Activated CD4-positive, alpha-beta T cell treated with anti-CD3 and anti-CD28 coated beads for 48 hours (primary cell): ENCODE measurements around the gene GPR18.

Experiments
- DNase-seq: peaks from one replicate; pipeline ENCODE4 v3.0.0-alpha.2; 2020

The GPR18 gene, protein sequence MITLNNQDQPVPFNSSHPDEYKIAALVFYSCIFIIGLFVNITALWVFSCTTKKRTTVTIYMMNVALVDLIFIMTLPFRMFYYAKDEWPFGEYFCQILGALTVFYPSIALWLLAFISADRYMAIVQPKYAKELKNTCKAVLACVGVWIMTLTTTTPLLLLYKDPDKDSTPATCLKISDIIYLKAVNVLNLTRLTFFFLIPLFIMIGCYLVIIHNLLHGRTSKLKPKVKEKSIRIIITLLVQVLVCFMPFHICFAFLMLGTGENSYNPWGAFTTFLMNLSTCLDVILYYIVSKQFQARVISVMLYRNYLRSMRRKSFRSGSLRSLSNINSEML

DNA sequence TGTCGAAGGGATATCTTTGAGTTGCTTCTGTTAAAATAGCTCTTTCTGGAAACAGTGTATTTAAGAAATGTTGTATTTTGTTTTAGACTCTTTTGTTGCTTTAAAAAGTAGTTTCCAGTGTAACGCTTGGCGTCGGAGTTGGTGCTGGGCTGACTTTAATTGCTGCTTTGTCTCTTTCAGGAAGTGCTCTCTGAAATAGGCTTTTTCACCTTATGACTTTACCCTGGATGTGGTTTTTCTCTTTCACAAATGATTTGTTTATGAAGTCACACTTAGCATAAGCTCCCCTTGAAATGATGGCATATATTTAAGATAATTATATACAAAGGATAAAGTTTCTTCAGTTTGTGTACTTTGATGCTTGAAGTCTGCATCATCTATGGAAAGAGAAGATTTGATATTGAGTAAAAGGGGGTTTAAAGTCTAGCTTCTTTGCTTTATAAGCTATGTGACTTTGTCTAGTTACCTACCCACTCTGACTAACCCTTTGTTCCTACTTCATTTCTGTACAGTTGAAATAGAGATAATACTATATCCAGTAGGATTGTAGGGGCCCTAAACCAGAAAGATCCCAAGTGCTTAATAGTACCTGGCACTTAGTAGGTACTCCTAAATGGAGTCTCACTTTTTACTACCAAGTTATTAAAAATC lies at the start of gene GPR18:
Gene GPR18, minus strand, starts transcription at position 170 of the 651 bp plus-strand sequence. CDS start 2,507 bp downstream, outside the sequence.
- DNase-seq: peak; percentile 30

DNA sequence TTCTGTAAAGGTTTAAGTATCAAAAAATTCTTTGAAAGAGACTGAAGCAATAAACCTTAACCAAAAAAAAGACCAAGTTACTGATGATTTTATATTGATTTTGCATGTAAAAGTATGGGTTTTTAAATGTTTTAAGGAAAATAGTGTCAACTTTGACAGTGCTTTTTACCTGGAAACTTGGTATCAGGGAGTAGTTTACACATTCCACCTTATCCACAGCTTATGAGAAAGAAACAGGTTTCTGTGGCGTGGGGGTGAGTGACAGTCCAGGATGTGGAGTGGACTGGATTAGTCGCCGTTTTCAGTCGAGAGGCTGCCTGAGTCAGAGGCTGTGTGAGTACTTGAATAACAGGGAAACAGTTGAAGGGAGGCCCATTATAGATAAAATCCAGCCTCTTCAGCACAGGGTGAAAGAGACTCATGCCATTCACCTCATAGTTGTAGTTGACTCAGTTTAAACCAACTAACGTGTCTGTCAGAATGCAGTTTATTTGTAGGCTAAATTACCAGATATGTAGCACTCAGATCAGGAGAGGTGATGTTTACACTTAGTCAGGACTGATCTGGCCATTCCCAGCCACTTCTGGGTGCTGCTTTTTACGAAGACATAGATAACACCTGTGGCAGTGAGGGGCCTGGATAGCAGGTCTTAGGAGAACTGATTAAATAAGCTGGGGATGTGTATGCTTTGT lies 49.6 kb upstream of the GPR18 start:
- peak; percentile 89 for DNase-seq

DNA sequence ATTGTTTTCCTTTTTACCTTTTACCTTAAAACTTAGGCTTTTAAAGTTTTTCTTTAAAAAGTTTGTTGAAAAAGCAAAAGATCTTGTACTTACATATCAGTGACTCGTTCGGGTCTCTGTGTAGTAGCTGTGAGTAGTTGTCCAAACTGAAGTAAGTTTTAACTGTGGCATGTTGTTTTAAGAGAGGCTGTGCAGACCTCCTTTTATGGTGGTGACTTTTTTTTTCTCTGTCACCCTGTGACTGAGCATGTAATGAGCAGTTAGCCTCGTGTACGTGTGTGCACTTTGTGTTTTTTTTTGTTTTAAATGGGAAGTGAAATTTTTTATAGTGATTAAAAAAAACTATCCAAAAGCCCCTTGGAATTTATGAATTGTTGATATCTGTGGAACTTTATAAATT lies 49.1 kb upstream of the GPR18 start, which contains the start of gene GPR183:
Gene GPR183, minus strand, starts transcription at position 153 of the 400 bp plus-strand sequence. CDS start 11,254 bp downstream, outside the sequence.
- DNase-seq: no peak

DNA sequence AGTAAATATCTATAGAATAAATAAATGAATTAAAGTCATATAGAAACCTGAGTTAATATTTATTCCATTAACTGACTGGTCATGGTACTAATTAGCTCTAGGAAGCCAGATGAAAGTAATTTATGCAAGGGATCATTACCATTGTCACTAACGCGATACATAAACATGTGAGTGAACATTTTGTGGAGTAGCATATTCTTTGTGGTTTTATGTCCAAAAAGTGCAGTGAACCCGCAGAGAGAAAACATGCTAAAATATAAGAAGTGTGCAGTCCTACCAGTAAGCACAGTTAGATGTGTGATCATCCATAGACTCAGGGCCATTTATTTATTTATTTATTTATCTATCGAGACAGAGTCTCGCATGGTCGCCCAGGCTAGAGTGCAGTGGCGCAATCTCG lies 47.4 kb upstream of the GPR18 start:
- DNase-seq: no peak

DNA sequence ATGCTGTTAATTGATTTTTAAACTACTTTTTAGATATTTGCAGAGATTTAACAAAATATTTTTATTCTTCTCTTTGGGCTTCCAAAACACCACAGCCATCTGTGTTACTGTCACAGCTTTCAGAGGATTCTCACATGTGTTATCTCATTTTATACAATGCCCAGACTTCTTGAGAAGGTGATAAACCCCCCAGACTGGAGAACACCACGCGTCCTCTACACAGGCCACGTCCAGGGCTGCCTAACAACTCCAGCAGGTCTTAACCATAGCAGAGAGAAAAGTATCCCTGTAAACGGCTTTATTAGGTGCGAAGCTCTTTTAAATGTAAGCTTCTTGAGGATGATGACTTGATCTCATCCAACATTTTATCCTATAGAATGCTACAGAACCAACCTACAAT lies 47.0 kb upstream of the GPR18 start:
- DNase-seq: no peak

DNA sequence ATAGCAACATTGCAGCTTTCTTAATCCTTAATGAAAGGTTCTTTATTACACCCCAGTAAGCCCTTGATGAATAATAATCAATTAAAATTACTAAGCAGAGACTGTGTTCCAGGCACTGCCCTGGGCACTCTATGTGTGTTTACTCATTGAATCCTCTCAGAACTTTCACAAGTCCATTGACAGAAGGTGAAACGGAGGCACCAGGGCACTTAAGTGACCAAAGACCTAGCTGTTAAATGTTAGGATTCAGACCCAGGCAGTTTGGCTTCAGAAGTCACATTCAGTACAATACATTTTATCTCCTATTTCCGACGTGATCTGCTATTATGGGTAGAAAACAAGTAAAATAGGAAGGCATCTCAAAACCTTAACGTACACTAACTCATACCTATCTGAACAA lies 46.4 kb upstream of the GPR18 start:
- DNase-seq: no peak

DNA sequence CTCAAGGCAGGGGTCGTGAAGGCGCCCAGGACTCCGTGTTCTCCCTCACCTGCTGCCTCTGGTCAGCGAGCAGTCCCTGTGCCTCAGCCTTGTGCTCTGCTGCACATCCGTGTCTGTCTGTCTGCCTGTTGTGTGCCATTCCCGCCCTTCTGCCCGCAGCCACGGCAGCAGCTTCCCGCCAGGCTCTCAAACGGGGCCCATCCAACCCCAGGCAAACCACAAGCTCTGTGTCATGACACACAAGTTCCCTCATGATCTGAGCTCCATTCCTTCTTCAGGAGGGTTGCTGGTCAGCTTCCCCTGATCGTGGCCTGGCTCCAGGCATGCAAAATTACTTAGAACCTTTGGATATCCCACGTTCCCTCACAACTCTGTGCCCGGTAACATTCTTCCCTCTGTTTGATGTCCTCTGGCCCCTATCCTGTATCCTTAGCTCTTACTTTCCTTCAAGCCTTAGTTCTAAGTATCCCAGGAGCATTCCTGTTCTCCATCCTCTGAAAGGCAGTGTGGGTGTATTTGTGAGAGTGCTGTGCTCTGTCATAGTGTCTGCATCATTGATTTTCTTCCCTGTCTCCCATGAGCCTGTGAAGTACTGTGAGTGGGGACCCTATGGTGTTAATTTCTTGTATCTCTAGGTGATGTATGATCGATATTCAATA lies 45.8 kb upstream of the GPR18 start:
- DNase-seq: peak; percentile 80

DNA sequence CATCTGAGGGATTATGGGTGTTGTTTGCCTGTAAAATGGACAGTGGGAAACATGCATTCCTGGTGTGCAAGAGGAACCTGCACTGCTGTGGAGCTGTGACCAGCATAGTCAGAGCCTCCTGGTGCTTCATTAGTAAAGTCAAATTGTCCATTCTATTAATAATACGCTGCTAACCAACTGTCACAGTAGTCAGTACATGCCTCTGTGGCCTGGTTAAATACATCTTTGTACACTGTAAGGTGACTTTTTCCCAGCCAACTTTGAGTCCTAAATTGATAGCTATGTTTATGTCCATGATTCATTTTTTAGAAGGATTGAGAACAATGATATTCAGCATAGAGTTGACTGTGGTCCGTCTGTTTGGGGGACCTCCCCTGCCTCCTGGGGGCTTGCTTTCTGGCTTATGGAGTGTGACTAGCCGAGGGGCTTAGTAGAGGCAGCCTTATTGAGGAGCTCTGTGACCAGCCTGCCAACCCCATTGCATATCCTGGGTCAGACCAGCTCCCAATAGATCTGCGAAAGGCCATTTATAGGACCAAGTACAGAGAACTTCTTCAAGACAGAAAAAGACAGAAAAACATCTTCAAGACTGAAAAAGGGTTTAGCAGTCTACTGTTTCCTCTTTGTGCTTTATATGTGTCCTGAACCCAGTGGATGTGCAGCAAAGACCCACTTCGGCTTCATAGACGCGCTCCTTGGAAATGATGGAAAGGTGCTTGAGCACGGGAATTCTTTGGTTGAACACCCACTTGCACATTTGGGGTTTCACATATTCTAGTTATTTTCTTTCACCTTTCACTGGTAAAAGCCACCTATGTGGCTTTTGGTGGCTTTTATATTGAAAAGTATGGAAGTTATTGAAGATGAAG lies 44.7 kb upstream of the GPR18 start:
- DNase-seq: no peak

DNA sequence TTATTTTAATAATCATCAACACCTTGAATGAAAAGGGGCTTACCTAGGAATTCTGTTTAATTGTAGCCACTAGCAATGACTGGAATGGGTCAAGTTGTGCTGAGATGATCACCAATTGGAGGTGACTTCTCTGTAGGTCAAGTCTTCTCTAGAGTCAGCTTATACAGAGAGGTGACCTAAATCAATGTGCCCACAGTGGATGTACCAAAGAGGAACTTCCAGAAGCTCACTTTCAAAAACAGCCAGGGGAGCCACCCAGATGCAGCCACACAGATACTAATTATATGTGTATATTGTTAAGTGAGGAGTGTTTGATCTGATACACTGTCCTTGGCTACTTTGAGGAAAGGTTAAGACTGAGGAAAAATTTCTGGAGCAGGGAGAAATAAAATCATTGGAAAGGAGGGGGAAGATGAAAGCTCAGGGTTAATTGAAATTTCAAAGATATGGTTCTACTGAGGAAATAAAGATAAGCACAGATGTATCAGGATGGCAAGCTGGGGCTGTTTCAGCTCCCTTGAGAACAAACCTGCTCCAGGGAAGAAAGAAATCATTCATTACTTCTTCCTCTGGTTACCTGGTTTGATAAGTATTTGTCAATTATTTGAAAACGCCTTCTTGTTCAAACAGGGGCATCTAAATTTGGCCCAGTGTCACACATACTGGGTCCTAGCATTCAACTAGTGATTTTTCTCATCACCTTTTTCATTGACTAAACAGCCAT lies 43.9 kb upstream of the GPR18 start:
- no peak for DNase-seq

DNA sequence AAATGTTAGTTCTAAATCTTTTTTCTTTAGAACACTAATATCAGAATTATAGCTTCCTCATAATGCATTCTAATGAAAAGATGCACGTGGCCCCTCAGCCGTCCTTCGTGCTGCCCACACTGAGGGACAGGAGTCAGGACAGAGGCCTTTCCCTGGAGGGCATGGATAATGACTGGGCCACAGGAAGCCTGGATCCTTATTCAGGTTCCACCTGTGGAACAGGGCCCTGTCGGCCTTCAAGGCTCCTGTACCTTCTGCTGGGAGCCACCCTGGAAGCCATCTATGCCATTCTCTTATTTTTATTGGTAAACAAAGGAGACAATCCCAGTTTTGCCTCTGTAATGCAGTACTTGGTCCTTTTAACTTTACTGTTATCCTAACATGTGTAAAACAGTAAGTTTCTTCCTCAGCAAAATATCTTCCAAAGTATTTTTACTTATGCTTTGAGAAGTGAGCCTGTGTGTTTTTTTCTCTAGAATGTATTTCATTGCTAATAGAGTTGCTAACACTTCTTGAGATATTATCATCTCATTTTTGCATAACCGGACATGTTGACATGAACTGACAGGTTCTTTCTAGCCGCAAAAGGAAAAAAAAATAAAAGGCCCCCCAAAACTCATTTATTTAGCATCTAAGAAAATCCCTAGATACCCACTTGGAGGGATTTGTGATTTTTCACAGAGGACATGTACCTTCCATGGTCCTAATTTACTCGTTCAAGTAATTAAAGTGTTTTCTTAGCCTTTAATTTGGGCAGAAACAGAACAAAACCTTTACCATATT lies 43.1 kb upstream of the GPR18 start:
- no peak for DNase-seq

DNA sequence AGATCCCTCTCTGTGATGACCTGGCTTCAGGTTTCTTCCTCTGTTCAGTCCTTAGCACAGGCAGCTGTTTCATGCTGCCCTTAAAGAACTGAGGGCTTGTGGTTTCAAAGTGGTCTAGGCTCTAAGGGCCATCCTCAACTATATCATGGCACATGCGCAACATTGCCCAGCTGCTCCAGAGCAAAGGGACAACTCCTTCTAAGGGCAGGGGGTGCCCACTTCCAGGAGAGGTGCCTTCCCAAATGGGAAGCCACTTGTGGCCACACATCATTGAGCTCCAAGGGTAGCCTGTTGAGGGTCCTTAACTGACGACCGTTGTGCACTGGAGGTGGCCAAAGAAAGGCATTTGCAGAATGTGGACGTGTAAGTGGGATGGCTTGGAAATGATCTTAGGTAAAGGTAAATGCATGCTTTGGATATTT lies 41.8 kb upstream of the GPR18 start:
- DNase-seq: no peak

DNA sequence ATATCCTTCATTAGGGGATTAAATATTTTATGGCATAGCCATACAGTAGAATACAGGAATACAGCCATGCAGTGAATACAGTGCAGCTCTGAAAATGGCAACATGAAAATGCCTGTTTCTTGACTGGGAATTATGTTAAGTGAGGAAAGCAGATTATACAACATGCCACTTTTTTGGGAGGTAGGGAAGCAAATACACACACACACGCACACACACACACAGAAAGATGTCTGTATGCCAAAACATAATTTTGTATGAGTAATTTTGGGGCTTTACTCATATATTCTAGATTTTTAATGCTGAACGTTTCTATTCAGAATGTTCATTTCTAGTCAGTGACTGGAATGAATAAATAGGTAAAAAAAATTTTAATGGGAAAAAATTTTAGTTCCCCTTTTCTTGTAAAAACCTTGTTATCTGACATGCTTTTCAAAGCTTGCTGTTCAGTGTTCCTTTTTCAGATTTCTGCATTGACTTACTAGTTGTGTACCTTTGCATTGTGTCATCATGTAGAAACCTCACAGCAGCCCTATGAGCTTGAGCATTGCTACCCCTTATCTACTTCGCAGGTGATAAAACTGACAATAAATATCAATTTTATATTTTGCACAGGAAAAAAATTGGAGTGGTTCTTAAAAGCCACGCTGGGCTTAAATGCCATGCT lies 41.2 kb upstream of the GPR18 start:
- DNase-seq: no peak

DNA sequence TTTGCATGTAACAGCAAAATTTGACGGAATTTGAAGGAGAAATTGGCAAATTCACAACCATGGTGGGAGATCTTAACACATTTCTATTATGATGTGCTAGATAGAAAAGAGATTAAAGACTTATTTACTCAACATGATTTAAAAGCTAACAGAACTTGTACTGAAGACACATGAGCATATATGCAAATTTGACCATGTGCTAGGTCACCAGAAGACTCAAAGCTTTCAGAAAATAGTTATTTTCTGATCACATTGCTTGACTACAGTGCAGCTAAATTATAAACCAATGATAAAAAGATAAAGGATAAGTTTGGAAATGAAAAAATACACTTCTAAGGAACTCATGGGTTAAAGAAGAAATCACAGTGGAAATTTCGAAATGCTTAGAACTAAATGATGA lies 39.9 kb upstream of the GPR18 start:
- no peak for DNase-seq

DNA sequence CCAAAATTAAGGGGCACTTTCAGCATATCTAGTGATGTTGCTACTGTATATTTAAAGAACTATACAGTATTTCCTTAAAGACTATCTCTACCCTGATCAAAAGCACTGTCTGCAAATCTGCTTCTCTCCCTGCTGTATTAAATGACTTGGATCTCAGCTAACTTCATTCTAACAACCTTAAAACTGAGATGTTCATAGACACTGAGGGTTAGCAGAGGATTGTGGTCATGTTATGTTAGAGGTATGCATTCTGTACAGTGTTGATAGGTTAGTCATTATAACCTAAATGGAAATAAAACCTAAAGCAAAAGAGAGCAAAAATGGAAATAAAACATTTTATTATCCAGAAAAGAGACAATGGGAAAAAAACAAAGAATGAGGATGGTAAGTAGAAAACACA lies 39.2 kb upstream of the GPR18 start:
- DNase-seq: no peak

DNA sequence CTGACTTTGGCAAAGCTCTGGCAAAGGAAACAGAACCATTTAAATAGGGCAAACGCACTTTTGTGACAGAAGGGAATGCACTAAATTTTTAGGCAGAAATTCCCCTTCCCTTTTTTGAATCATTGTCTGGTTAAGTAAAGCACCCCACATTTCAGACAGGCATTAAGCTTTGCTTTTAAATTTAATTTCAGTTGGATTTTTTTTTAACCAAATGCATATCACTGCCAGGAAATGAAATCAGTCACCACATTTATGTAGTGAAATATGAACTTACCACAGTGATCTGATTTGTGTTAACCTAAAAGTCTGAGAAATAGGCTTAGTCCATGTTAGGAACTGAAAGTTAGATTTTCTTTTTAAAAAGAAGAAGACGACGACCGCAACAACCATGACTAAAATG lies 38.2 kb upstream of the GPR18 start:
- no peak for DNase-seq

DNA sequence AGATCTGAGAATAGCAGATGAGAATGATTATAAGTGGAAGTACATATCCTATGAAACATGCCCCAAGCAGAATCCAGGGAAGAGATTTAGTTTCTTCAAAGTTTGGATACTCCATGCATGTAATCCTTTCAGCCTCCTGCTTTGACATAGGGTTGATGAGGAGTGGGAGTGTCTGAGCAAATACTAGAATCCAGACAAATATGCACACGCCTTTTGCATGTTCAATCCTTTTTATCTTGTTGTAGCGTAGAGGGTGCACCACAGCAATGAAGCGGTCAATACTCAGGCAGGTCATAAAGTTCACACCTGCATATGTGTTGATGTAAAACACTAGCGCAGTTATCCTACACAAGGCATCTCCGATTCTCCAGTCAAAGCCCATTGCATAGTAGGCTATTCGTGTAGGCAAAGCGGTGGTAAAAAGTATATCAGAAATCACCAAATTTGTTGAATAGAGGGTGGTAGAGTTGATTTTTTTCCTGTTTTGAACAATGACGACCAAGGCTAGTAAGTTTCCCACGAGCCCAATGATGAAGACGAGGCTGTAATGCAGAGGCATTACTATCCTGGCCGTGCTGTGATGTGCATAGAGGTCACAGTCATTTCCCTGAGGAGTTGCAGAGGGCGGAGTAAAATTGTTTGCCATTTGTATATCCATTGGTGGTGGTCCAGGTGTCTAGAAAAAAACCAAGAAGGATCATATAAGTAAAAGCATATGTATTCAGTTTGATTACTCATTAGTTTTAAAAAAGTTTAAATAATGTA lies 37.5 kb upstream of the GPR18 start:
- no peak for DNase-seq

DNA sequence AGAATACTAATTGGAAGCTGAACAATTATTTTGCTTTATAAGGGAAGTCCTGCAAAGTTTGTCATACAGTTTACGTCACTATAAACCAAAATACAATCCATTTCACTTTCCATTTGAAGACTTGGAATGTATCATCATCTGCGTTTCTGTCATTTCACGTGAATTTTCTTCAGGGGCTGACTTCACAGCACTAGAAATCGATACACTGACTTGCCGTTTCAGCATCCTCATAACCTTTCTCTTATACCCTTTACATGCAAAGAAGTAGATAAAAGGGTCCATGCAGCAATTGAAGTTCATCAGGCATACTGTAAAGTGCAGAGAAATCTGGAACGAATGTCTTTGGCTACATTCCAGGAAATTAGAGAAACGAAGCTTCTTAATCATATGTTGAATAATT lies 36.8 kb upstream of the GPR18 start:
- DNase-seq: no peak

DNA sequence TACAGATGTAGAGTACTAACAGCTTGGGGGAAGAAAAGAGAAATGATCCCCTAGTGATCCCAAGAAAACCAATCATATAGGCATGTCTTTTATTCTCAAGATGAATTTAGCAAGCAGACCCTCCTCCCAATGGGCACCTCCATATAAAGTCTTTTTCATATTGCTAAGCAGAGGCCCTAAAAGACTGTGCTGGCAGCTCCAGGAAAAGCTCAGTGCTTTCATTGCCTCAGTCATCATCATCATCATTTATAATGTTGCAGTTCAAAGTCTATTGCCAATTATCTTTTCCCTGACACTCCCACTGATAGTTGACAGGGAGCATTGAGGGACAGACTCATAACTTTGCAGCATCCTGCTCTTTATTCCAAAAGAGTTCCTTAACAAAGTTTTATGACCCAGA lies 36.0 kb upstream of the GPR18 start:
- DNase-seq: no peak

DNA sequence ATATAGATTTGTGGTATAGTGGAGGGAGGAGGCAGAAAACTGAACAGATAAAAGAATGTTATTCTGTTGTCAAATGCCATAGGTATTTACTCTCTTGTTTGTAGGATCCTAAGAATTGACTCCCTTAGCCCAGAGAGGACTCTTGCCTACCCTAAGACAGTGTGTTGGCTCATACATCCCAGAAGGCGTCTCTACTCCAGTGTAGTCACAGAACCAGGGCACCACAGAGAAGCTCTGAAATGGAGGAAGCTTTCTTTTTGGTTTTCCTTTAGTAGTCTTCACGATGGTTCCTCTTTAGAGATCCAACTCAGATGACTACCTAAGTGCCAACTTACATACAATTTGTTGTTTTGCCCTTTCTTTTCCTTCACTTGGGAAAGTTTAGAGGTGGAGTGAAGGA lies 35.0 kb upstream of the GPR18 start:
- DNase-seq: no peak
